K562 (cell line): ENCODE data around the gene TLR8. TPM values are rescaled to one million over a fixed set of nuclear protein-coding genes. Genes with fewer than 3 reads are reported as not detected.

ENCODE experiments used
- ETS1 ChIP-seq: conservative IDR thresholded peaks from 2 replicates; pipeline ENCODE4 v1.6.1; 2011; ENCODE audit warnings: low read depth, mild to moderate bottlenecking, low read length; ENCODE audit not compliant: control insufficient read depth
- GABPB2 ChIP-seq: fragments of 250-450 bp; sonication (Bioruptor Pico); conservative IDR thresholded peaks from 2 replicates; pipeline ENCODE4 v1.5.1; 2021; ENCODE audit warnings: mild to moderate bottlenecking
- HDAC3 ChIP-seq: fragments of 450-650 bp; IDR thresholded peaks from 2 replicates; pipeline ENCODE4 v1.6.1; 2018; ENCODE audit warnings: borderline replicate concordance, mild to moderate bottlenecking, moderate library complexity; ENCODE audit not compliant: partially characterized antibody
- KLF1 ChIP-seq: fragments of 450-650 bp; IDR thresholded peaks from 2 replicates; pipeline ENCODE4 v1.6.1; 2016; ENCODE audit warnings: missing genetic modification characterization, missing compliant biosample characterization
- POLR3G ChIP-seq: IDR thresholded peaks from 2 replicates; pipeline ENCODE4 v1.6.1; 2011; ENCODE audit not compliant: insufficient read length, insufficient replicate concordance; ENCODE audit errors: extremely low read depth
- ZNF75A ChIP-seq: fragments of 450-650 bp; formaldehyde crosslinking; IDR thresholded peaks from 2 replicates; pipeline ENCODE4 v1.4.0; 2020; ENCODE audit warnings: mild to moderate bottlenecking
- polyA plus RNA-seq, 8 experiments: library from polyadenylated mRNA; depleted of rRNA in 4 of 8; stranded (reverse) in 5 of 8; unstranded in 3 of 8; fragments of >200 nt; fragmentation: Nextera tagmentation in 2 of 8; fragmentation: Illumina TruSeq in 1 of 8; extraction: Ambion mirVana in 2 of 8; extraction: Trizol in 1 of 8; gene quantifications; 2 replicates each; pipeline versions ENCODE4 v1.2.1 to v1.2.3, GENCODE V29; 2011 to 2014; ENCODE audit warnings: inconsistent platforms in 1 of 8, missing spikeins in 1 of 8
- total RNA-seq, 7 experiments: library from RNA; depleted of rRNA in 6 of 7; stranded (reverse); fragments of >200 nt in 6 of 7; fragmentation: Illumina TruSeq in 2 of 7; extraction: Trizol in 2 of 7; gene quantifications; 2 replicates each; pipeline versions ENCODE4 v1.2.1 to v1.2.3, GENCODE V29; 2011 to 2021; ENCODE audit warnings: low replicate concordance in 1 of 7
- TF ChIP-seq, protein P1 (sequence below): fragments of 250-450 bp; sonication (Bioruptor Pico); IDR thresholded peaks from 2 replicates; pipeline ENCODE4 v1.5.0; 2021
- TF ChIP-seq, protein P2 (sequence below), 2 experiments: IDR thresholded peaks; 2 replicates each; pipeline ENCODE4 v1.6.1; 2012; ENCODE audit warnings: improper control_type of control experiment in 2 of 2, low read depth in 2 of 2, low read length in 2 of 2, borderline replicate concordance in 1 of 2

TLR8 gene
- total and polyA plus RNA-seq, 9 of the 15 experiments (the other 6 are each of a cell fraction or from before 2014, with no cell fraction given), result not detected

DNA sequence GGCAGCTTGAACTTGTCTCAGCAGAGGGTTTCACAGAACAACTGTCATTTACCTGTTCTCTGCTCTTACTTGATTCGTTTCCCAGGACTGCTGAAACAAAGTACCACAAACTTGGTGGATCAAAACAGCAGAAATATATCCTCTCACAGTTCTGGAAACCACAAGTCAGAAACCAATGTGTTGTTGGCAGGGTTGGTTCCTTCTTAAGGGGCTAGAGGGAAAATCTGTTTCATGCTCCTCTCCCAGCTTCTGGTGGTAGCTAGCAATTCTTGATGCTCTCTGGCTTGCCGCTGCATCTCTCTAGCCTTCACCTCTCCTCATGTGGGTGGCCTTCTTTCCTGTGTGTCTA is 4.7 kb downstream of the TLR8 start (continued):
- TF ChIP-seq, protein P1, sequence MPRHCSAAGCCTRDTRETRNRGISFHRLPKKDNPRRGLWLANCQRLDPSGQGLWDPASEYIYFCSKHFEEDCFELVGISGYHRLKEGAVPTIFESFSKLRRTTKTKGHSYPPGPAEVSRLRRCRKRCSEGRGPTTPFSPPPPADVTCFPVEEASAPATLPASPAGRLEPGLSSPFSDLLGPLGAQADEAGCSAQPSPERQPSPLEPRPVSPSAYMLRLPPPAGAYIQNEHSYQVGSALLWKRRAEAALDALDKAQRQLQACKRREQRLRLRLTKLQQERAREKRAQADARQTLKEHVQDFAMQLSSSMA (CRISPR knock-in tag), result no peak
- TF ChIP-seq KLF1 (tag) (no peak), ETS1 (no peak), ZNF75A (CRISPR knock-in tag) (no peak), POLR3G (no peak), HDAC3 (no peak), GABPB2 (no peak)
- TF ChIP-seq, protein P2, sequence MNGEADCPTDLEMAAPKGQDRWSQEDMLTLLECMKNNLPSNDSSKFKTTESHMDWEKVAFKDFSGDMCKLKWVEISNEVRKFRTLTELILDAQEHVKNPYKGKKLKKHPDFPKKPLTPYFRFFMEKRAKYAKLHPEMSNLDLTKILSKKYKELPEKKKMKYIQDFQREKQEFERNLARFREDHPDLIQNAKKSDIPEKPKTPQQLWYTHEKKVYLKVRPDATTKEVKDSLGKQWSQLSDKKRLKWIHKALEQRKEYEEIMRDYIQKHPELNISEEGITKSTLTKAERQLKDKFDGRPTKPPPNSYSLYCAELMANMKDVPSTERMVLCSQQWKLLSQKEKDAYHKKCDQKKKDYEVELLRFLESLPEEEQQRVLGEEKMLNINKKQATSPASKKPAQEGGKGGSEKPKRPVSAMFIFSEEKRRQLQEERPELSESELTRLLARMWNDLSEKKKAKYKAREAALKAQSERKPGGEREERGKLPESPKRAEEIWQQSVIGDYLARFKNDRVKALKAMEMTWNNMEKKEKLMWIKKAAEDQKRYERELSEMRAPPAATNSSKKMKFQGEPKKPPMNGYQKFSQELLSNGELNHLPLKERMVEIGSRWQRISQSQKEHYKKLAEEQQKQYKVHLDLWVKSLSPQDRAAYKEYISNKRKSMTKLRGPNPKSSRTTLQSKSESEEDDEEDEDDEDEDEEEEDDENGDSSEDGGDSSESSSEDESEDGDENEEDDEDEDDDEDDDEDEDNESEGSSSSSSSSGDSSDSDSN (IDR thresholded peaks at IDR 0.05; ENCODE audit: borderline replicate concordance in 1 of 2, low read depth in 2 of 2, low read length in 2 of 2), result no peak
